ENCODE results near the gene UCMA. TPM values are rescaled to one million over a fixed set of nuclear protein-coding genes. Genes with fewer than 3 reads are reported as not detected.

UCMA gene
- total and polyA plus RNA-seq, 9 of the 15 experiments (the other 6 are each of a cell fraction or from before 2014, with no cell fraction given) = not detected

DNA sequence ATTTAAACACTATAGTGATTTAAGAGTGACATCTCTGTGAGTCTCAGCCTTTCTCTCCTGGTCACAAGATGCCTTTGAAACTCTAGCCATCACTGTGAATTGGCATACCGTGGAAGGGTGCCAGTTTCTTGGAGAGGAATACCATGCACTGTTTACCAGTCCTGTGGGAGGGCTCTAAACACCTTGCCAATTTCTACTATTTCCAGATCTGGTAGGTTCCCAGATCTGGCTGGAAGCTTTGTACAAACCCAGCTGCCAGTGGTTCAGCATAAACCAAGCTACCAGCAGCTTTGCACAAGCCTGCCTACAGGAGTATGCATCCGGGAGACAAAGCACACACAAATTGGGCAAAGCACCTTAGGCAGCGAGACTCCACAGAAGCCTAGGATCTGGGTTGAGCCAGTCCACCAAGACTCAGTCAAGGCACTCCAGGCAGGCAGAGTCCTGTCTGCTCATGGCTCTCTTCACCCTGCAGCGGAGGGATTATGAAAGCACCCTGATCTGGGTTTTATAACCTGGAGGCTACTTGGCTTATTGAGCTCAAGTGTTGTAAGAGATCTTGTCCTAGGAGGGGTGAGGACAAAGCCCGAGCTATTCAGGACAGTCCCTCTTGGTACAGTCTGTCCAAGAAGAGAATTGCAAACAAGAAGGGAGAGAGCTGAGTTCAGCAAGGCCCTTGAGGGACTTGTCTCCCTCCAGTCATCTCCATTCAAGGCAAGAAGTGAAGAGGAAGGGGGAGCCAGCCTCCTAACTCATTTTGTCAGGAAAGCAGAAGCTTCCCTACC is 49.3 kb downstream of the UCMA start (continued):
- TF ChIP-seq, protein P1, sequence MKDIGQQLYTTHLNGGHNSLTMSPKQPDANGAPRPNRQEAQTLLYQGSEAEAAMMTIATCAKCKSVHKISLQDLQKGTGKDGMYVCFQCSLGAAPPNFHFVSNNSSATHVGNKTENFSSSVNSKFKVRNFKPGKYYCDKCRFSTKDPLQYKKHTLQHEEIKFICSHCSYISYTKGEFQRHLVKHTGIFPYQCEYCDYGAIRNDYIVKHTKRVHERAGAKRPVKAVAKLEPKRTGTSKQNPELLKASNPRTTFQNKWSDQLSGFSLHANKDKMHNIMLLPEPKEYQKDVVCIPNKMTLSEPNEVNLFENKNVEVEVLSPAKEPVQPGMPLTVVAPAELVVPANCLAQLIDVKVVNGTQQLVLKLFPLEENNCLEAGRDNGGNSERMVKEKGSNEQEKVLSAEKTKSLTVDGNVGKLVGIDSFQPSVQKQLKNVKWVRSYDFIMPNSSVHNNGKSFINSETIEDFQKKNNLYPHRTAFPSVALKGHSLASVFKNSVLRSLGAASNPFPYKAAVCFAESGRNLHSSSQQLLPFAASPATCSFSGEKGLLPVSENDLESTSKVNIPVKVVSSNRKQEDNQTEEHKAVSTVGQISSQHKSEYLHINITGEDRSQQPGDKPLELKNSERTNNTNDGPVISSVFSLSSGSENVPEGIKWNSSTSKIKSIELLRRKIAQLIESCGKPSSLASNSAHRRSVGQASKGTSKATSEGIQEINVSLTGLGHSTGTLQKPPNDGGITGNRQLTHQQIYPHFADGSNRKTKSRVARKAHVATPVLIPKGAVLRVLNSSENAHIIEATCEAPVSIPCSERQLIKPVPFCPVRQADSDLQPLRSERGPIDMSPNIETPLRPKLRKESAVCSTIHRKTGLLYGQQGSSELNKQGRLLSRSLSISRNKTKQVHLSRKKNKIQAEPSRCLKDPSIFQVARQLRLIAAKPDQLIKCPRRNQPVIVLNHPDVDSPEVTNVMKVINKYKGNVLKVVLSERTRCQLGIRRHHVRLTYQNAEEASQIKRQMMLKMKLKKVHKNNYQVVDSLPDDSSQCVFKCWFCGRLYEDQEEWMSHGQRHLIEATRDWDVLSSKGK (CRISPR knock-in tag; IDR thresholded peaks at IDR 0.05) = no peak
- TF ChIP-seq ZNF143 (CRISPR knock-in tag; IDR thresholded peaks at IDR 0.05) (no peak), TOE1 (IDR thresholded peaks at IDR 0.05; ENCODE audit: borderline replicate concordance) (no peak), TOE1 (CRISPR knock-in tag; IDR thresholded peaks at IDR 0.05; ENCODE audit: borderline replicate concordance, low read depth) (no peak), ATF1 (CRISPR knock-in tag; IDR thresholded peaks at IDR 0.05) (no peak), ATF1 (tag; IDR thresholded peaks at IDR 0.05) (no peak)

- ATAC-seq = no peak
- ChIA-PET POLR2A (interaction anchor here (1.0 to 1.6 kb wide), 3 partner anchors 8 to 15 kb away, joined by 3 to 4 read pairs (median 4); no protein-coding TSS in a partner anchor), CTCF (ENCODE audit: low intra/inter-chr PET ratio) (no interaction called here)
- in situ Hi-C loops (cut with MboI) (no loop called here), intact Hi-C loops (cut with micrococcal nuclease) (no loop called here)
- no peaks in the 10 kb centered on the region for H3K4me1 ChIP-seq (replicated peaks in 1 of 2; ENCODE audit: control insufficient read depth in 2 of 2, insufficient read depth in 2 of 2, low read length in 2 of 2)
- H3K9me1 ChIP-seq (ENCODE audit: control insufficient read depth, insufficient read depth, low read length) = no peaks in the 10 kb centered on the region
- H3K9me3 ChIP-seq (replicated peaks; ENCODE audit: control insufficient read depth, insufficient read depth, low read depth, low read length) = no peaks in the 10 kb centered on the region
- no peak overlapping the region for H2AFZ ChIP-seq (ENCODE audit: low read depth, low read length)
- no peak overlapping the region for H3K9ac ChIP-seq (ENCODE audit: insufficient read depth in 1 of 2, low read depth in 2 of 2, low read length in 2 of 2)
- FAIRE-seq = no peak
- WGBS (ENCODE audit: insufficient coverage, low coverage, missing lambda C conversion rate) = 100% methylated on average over 2 of the region's 2 CpGs
- BruUV-seq (replicated peaks) = no TSS peak
- H4K20me1 ChIP-seq (replicated peaks; ENCODE audit: control insufficient read depth, insufficient read depth, low read length) = no peaks in the 10 kb centered on the region
- no peak for DNase-seq (ENCODE audit: extremely low read depth in 1 of 4, low spot score in 3 of 4)
- H3K27me3 ChIP-seq (ENCODE audit: control insufficient read depth in 2 of 2, insufficient read depth in 2 of 2, low read length in 2 of 2) = no peaks in the 10 kb centered on the region
- no peak overlapping the region for H3K27ac ChIP-seq (ENCODE audit: extremely low read depth, low read depth, low read length)
- no peaks in the 10 kb centered on the region for H3K79me2 ChIP-seq (ENCODE audit: control insufficient read depth, insufficient read depth, low read length)
- no peak overlapping the region for H3K4me2 ChIP-seq (ENCODE audit: insufficient read depth, low read length)
- H3K36me3 ChIP-seq (ENCODE audit: control insufficient read depth, insufficient read depth, low read length) = peaks cover 97% of the 10 kb centered on the region
- no peak overlapping the region for H3K4me3 ChIP-seq
- TF ChIP-seq CREB1 (IDR thresholded peaks at IDR 0.05) (no peak), CREB1 (CRISPR knock-in tag; IDR thresholded peaks at IDR 0.05) (no peak), ZNF282 (CRISPR knock-in tag; IDR thresholded peaks at IDR 0.05) (no peak), NRF1 (conservative IDR thresholded peaks at IDR 0.05 in 1 of 2, IDR thresholded peaks at IDR 0.05 in 1 of 2) (no peak), E2F8 (IDR thresholded peaks at IDR 0.05; ENCODE audit: low read depth, partially characterized antibody) (no peak), MTA3 (IDR thresholded peaks at IDR 0.05; ENCODE audit: borderline replicate concordance) (no peak), ZNF311 (CRISPR knock-in tag; IDR thresholded peaks at IDR 0.05) (no peak), ZNF830 (CRISPR knock-in tag; IDR thresholded peaks at IDR 0.05) (no peak), ZNF24 (IDR thresholded peaks at IDR 0.05) (no peak)
- TF ChIP-seq, protein P2, sequence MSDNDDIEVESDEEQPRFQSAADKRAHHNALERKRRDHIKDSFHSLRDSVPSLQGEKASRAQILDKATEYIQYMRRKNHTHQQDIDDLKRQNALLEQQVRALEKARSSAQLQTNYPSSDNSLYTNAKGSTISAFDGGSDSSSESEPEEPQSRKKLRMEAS (CRISPR knock-in tag; IDR thresholded peaks at IDR 0.05) = no peak
Observed at GRCh38 chr10:13184276-13184675, 49.9 kb downstream of the UCMA start.

All from K562 (cell line).